GM18951 (cell line): Measurements from ENCODE around the gene ZNF677.
"Not testable (repeated sequence)": the region's sequence is repeated elsewhere in the genome, so short reads cannot be mapped to it uniquely, and the experiment has no call there.

Experiments
- POLR2A ChIP-seq: IDR thresholded peaks from 4 replicates; pipeline ENCODE4 v1.6.1; 2011; ENCODE audit warnings: mild to moderate bottlenecking; ENCODE audit not compliant: insufficient read length, insufficient read depth; ENCODE audit errors: extremely low read depth
- in situ Hi-C: fragments of 300-500 bp; cut with MboI; formaldehyde crosslinking; loops from one replicate; pipeline ENCODE4 v1.12.0; 2022; ENCODE audit warnings: low sequenced_read_pairs, mixed read lengths, inconsistent platforms; ENCODE audit not compliant: unreplicated experiment

The ZNF677 gene

GRCh38 chr19:53237114-53237777 lies 17.4 kb downstream of the ZNF677 start:
- TF ChIP-seq POLR2A: no peak
- in situ Hi-C loops: no loop called here

GRCh38 chr19:53224606-53225005 lies 30.1 kb downstream of the ZNF677 start:
- no peak for TF ChIP-seq POLR2A
- in situ Hi-C loops: no loop called here

GRCh38 chr19:53222716-53223115 lies 32.0 kb downstream of the ZNF677 start:
- in situ Hi-C loops: not testable (repeated sequence)

GRCh38 chr19:53212703-53213320 lies 41.9 kb downstream of the ZNF677 start:
- in situ Hi-C loops: no loop called here
- TF ChIP-seq POLR2A: no peak

- in situ Hi-C loops: not testable (repeated sequence)
Observed at GRCh38 chr19:53211554-53211953, 43.1 kb downstream of the ZNF677 start.

- in situ Hi-C loops: no loop called here
- TF ChIP-seq POLR2A: peak; percentile 74
Observed at GRCh38 chr19:53196777-53197396, 57.8 kb downstream of the ZNF677 start.

GRCh38 chr19:53195265-53195903 lies 59.3 kb downstream of the ZNF677 start:
- in situ Hi-C loops: no loop called here
- TF ChIP-seq POLR2A: no peak

GRCh38 chr19:53193535-53194222 lies 61.0 kb downstream of the ZNF677 start:
- TF ChIP-seq POLR2A: no peak
- in situ Hi-C loops: no loop called here

- peak; percentile 57 for TF ChIP-seq POLR2A
- in situ Hi-C loops: no loop called here
Observed at GRCh38 chr19:53192771-53193534, 61.7 kb downstream of the ZNF677 start, which contains the start of gene ZNF665. ZNF665 (minus strand) TSS chr19:53193358; CDS start chr19:53182898, 10,460 bp downstream.

GRCh38 chr19:53190253-53190652 lies 64.4 kb downstream of the ZNF677 start:
- in situ Hi-C loops: no loop called here

GRCh38 chr19:53189691-53190198 lies 64.9 kb downstream of the ZNF677 start:
- in situ Hi-C loops: not testable (repeated sequence)

More at GRCh38 chr19:53190253-53190652, 64.4 kb downstream of the ZNF677 start:
- TF ChIP-seq POLR2A: no peak
